ENCODE results near the gene SPRED2. TPM values are rescaled to one million over a fixed set of nuclear protein-coding genes. Genes with fewer than 3 reads are reported as not detected.

The SPRED2 gene
- total RNA-seq, 1 donor from 2014 or later = 54.5 TPM

GRCh38 chr2:65316072-65316471 is 116.3 kb downstream of the SPRED2 start:
- no peak for TF ChIP-seq CTCF (IDR thresholded peaks at IDR 0.05; ENCODE audit: partially characterized antibody, unreplicated experiment)
- no peak for DNase-seq
- peaks cover 13% of the 10 kb centered on the region for H3K36me3 Mint-ChIP-seq (ENCODE audit: unreplicated experiment)
- H3K4me3 Mint-ChIP-seq (ENCODE audit: unreplicated experiment) = no peak overlapping the region
- peaks cover 7% of the 10 kb centered on the region for H3K4me1 Mint-ChIP-seq (ENCODE audit: low read depth, unreplicated experiment)
- no peak overlapping the region for H3K27ac Mint-ChIP-seq (ENCODE audit: unreplicated experiment)
- H3K27me3 Mint-ChIP-seq (ENCODE audit: unreplicated experiment) = peaks cover 6% of the 10 kb centered on the region
- peaks cover 3% of the 10 kb centered on the region for H3K9me3 Mint-ChIP-seq (ENCODE audit: unreplicated experiment)

GRCh38 chr2:65314801-65315441 is 117.5 kb downstream of the SPRED2 start:
- peaks cover 13% of the 10 kb centered on the region for H3K4me1 Mint-ChIP-seq (ENCODE audit: low read depth, unreplicated experiment)
- peaks cover 13% of the 10 kb centered on the region for H3K36me3 Mint-ChIP-seq (ENCODE audit: unreplicated experiment)
- H3K9me3 Mint-ChIP-seq (ENCODE audit: unreplicated experiment) = peaks cover 3% of the 10 kb centered on the region
- TF ChIP-seq CTCF (IDR thresholded peaks at IDR 0.05; ENCODE audit: partially characterized antibody, unreplicated experiment) = no peak
- no peak overlapping the region for H3K4me3 Mint-ChIP-seq (ENCODE audit: unreplicated experiment)
- peaks cover 9% of the 10 kb centered on the region for H3K27me3 Mint-ChIP-seq (ENCODE audit: unreplicated experiment)
- DNase-seq = no peak
- no peak overlapping the region for H3K27ac Mint-ChIP-seq (ENCODE audit: unreplicated experiment)

DNA sequence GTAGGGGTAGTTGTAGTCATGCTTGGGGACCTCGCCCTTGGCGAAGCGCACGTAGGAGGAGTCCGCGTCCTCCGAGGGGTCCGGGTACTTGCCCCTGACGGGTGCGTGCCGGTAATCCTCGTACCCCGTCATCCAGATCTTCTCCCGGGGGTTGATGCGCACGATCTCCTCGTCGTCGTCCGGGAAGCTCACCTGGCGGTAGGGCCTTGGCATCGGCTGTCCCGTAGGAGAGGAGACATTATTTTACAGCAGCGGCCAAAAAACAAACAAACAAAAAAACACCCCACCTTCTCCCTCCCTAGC is 118.5 kb downstream of the SPRED2 start:
- no peak overlapping the region for H3K4me3 Mint-ChIP-seq (ENCODE audit: unreplicated experiment)
- peaks cover 9% of the 10 kb centered on the region for H3K27me3 Mint-ChIP-seq (ENCODE audit: unreplicated experiment)
- H3K27ac Mint-ChIP-seq (ENCODE audit: unreplicated experiment) = no peak overlapping the region
- peaks cover 13% of the 10 kb centered on the region for H3K4me1 Mint-ChIP-seq (ENCODE audit: low read depth, unreplicated experiment)
- no peak for TF ChIP-seq CTCF (IDR thresholded peaks at IDR 0.05; ENCODE audit: partially characterized antibody, unreplicated experiment)
- peaks cover 13% of the 10 kb centered on the region for H3K36me3 Mint-ChIP-seq (ENCODE audit: unreplicated experiment)
- no peak for DNase-seq
- H3K9me3 Mint-ChIP-seq (ENCODE audit: unreplicated experiment) = peaks cover 3% of the 10 kb centered on the region

GRCh38 chr2:65313126-65313953 is 119.1 kb downstream of the SPRED2 start:
- no peak overlapping the region for H3K4me3 Mint-ChIP-seq (ENCODE audit: unreplicated experiment)
- peaks cover 12% of the 10 kb centered on the region for H3K36me3 Mint-ChIP-seq (ENCODE audit: unreplicated experiment)

More at GRCh38 chr2:65313126-65313953, 119.1 kb downstream of the SPRED2 start:
- peaks cover 13% of the 10 kb centered on the region for H3K4me1 Mint-ChIP-seq (ENCODE audit: low read depth, unreplicated experiment)
- DNase-seq = no peak
- no peak for TF ChIP-seq CTCF (IDR thresholded peaks at IDR 0.05; ENCODE audit: partially characterized antibody, unreplicated experiment)
- H3K27me3 Mint-ChIP-seq (ENCODE audit: unreplicated experiment) = peaks cover 9% of the 10 kb centered on the region
- H3K27ac Mint-ChIP-seq (ENCODE audit: unreplicated experiment) = no peak overlapping the region
- H3K9me3 Mint-ChIP-seq (ENCODE audit: unreplicated experiment) = peaks cover 3% of the 10 kb centered on the region

Measured in glutamatergic neuron (in vitro differentiated cells).